ENCODE results near the gene ANKRD42. TPM values are rescaled to one million over a fixed set of nuclear protein-coding genes. Genes with fewer than 3 reads are reported as not detected.

ANKRD42 gene
- total RNA-seq, 1 donor from 2014 or later = 2.2 TPM

DNA sequence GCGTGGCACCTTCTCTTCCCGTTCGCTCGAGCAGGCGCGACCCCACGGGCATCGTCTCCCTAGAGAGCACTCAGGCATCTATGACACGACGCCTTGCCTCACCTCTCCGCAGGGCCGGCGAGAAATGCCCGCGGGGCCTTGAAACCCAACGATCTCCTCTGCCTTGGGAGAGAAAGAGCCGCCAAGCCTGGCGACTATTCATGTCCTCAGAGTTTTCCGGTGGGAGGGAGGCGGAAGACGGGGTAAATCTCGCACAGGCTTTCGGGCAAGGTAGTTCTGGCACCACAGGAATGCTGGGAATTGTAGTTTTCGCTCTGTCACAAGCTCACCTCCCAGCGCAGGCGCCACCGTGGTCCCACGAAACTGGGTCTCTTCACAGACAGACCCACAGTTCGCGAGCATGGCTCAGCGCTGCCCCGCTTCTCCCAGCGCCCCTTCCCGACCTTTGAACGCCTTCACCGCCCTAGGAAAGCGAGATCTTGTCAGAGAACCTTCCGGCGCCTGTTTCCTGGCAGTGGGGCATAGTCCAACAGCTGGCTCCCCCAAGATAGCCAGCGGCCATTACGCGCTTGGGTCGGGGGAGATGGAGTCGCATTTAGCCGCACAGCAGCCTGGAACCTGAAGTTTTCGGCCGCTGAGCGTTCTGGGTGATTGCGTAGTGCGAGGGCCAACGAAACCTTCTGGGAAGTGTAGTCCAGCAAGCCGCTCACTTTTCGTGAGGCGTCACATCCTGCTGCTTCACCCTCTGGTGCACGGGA lies 92.4 kb downstream of the ANKRD42 start, which contains the start of gene CCDC90B:
TSS of gene CCDC90B (minus strand) at position 597 of the 758 bp plus-strand sequence. CDS start at position 202, 395 bp downstream.
- Mint-ChIP-seq H3K9me3 (ENCODE audit: unreplicated experiment) (peaks cover 8% of the 10 kb centered on the region), H3K36me3 (ENCODE audit: unreplicated experiment) (no peaks in the 10 kb centered on the region), H3K27ac (ENCODE audit: unreplicated experiment) (peak within 1 kb of the TSS; percentile 92), H3K27me3 (ENCODE audit: unreplicated experiment) (no peaks in the 10 kb centered on the region), H3K4me3 (ENCODE audit: unreplicated experiment) (peak within 1 kb of the TSS; percentile 94), H3K4me1 (ENCODE audit: low read depth, unreplicated experiment) (peaks cover 8% of the 10 kb centered on the region)
- DNase-seq = peak; percentile 90
- no peak for TF ChIP-seq CTCF (IDR thresholded peaks at IDR 0.05; ENCODE audit: partially characterized antibody, unreplicated experiment)

GRCh38 chr11:83287631-83288030 lies 94.1 kb downstream of the ANKRD42 start:
- Mint-ChIP-seq H3K4me3 (ENCODE audit: unreplicated experiment) (no peak overlapping the region), H3K27ac (ENCODE audit: unreplicated experiment) (no peak overlapping the region)

GRCh38 chr11:83292709-83293456 lies 99.4 kb downstream of the ANKRD42 start:
- TF ChIP-seq CTCF (IDR thresholded peaks at IDR 0.05; ENCODE audit: partially characterized antibody, unreplicated experiment) = peak; percentile 77
- no peak overlapping the region for H3K27ac Mint-ChIP-seq (ENCODE audit: unreplicated experiment)

More at GRCh38 chr11:83287631-83288030, 94.1 kb downstream of the ANKRD42 start:
- H3K27me3 Mint-ChIP-seq (ENCODE audit: unreplicated experiment) = no peaks in the 10 kb centered on the region
- no peaks in the 10 kb centered on the region for H3K36me3 Mint-ChIP-seq (ENCODE audit: unreplicated experiment)
- H3K4me1 Mint-ChIP-seq (ENCODE audit: low read depth, unreplicated experiment) = peaks cover 4% of the 10 kb centered on the region
- H3K9me3 Mint-ChIP-seq (ENCODE audit: unreplicated experiment) = peaks cover 8% of the 10 kb centered on the region
- TF ChIP-seq CTCF (IDR thresholded peaks at IDR 0.05; ENCODE audit: partially characterized antibody, unreplicated experiment) = no peak
- DNase-seq = no peak

DNA sequence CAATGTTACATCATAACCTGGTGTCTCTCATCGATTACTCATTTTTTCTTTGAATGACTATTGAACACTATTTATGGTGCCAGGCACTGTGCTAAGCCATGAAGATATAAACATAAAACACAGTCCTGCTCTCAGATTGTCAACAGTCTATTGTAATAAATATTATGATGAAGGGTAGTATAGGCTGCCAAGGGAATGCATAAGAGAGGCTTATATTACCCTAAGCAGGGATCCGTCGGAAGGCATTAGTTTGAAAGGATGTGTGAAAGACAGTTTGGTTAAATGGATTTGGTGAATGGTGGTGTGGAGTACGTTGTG lies 99.9 kb downstream of the ANKRD42 start:
- Mint-ChIP-seq H3K27ac (ENCODE audit: unreplicated experiment) (no peak overlapping the region), H3K36me3 (ENCODE audit: unreplicated experiment) (no peaks in the 10 kb centered on the region), H3K4me1 (ENCODE audit: low read depth, unreplicated experiment) (peaks cover 2% of the 10 kb centered on the region), H3K27me3 (ENCODE audit: unreplicated experiment) (peaks cover under 1% of the 10 kb centered on the region), H3K4me3 (ENCODE audit: unreplicated experiment) (no peak overlapping the region), H3K9me3 (ENCODE audit: unreplicated experiment) (no peaks in the 10 kb centered on the region)
- no peak for DNase-seq
- TF ChIP-seq CTCF (IDR thresholded peaks at IDR 0.05; ENCODE audit: partially characterized antibody, unreplicated experiment) = no peak

More at GRCh38 chr11:83292709-83293456, 99.4 kb downstream of the ANKRD42 start:
- DNase-seq = no peak
- no peak overlapping the region for H3K4me3 Mint-ChIP-seq (ENCODE audit: unreplicated experiment)
- H3K27me3 Mint-ChIP-seq (ENCODE audit: unreplicated experiment) = no peaks in the 10 kb centered on the region
- H3K4me1 Mint-ChIP-seq (ENCODE audit: low read depth, unreplicated experiment) = peaks cover 2% of the 10 kb centered on the region
- no peaks in the 10 kb centered on the region for H3K9me3 Mint-ChIP-seq (ENCODE audit: unreplicated experiment)
- no peaks in the 10 kb centered on the region for H3K36me3 Mint-ChIP-seq (ENCODE audit: unreplicated experiment)

- Mint-ChIP-seq H3K4me3 (ENCODE audit: unreplicated experiment) (no peak overlapping the region), H3K4me1 (ENCODE audit: low read depth, unreplicated experiment) (peaks cover 2% of the 10 kb centered on the region), H3K9me3 (ENCODE audit: unreplicated experiment) (no peaks in the 10 kb centered on the region), H3K36me3 (ENCODE audit: unreplicated experiment) (no peaks in the 10 kb centered on the region), H3K27me3 (ENCODE audit: unreplicated experiment) (peaks cover 5% of the 10 kb centered on the region), H3K27ac (ENCODE audit: unreplicated experiment) (no peak overlapping the region)
- TF ChIP-seq CTCF (IDR thresholded peaks at IDR 0.05; ENCODE audit: partially characterized antibody, unreplicated experiment) = no peak
- DNase-seq = no peak
These were observed 100.7 kb downstream of the ANKRD42 start for GRCh38 chr11:83294208-83294607.

Data from glutamatergic neuron (in vitro differentiated cells).